HepG2 (cell line): ENCODE data around the gene SH2D6. TPM values are rescaled to one million over a fixed set of nuclear protein-coding genes. Genes with fewer than 3 reads are reported as not detected.

Source experiments
- FOXK1 ChIP-seq: sonication (generic); formaldehyde crosslinking; IDR thresholded peaks from 2 replicates; pipeline ENCODE4 v1.4.0; 2020; ENCODE audit warnings: low read depth, missing genetic modification reagents, borderline replicate concordance
- HOXD1 ChIP-seq: sonication (generic); formaldehyde crosslinking; IDR thresholded peaks from 2 replicates; pipeline ENCODE4 v1.5.0; 2020; ENCODE audit warnings: missing genetic modification reagents
- IKZF5 ChIP-seq: IDR thresholded peaks from 2 replicates; pipeline ENCODE4 v1.6.1; 2018; ENCODE audit warnings: missing genetic modification reagents, mild to moderate bottlenecking, missing compliant biosample characterization
- JUN ChIP-seq: sonication (generic); formaldehyde crosslinking; IDR thresholded peaks from 2 replicates; pipeline ENCODE4 v1.4.0; 2020; ENCODE audit warnings: mild to moderate bottlenecking, missing genetic modification reagents
- JUND ChIP-seq: sonication (generic); formaldehyde crosslinking; IDR thresholded peaks from 2 replicates; pipeline ENCODE4 v1.8.0; 2022; ENCODE audit warnings: mild to moderate bottlenecking, missing genetic modification reagents
- MYPOP ChIP-seq: sonication (generic); formaldehyde crosslinking; IDR thresholded peaks from 2 replicates; pipeline ENCODE4 v1.8.1; 2023; ENCODE audit warnings: mild to moderate bottlenecking, moderate library complexity, missing genetic modification reagents
- NR2F2 ChIP-seq: IDR thresholded peaks from 2 replicates; pipeline ENCODE4 v1.6.1; 2012; ENCODE audit warnings: low read depth, inconsistent platforms, borderline replicate concordance
- PITX1 ChIP-seq: sonication (generic); formaldehyde crosslinking; IDR thresholded peaks from 2 replicates; pipeline ENCODE4 v1.5.1; 2020; ENCODE audit warnings: mild to moderate bottlenecking, missing genetic modification reagents
- SIN3B ChIP-seq: fragments of 150-350 bp; IDR thresholded peaks from 2 replicates; pipeline ENCODE4 v1.6.1; 2014; ENCODE audit warnings: low read length
- ZNF468 ChIP-seq: sonication (generic); formaldehyde crosslinking; IDR thresholded peaks from 2 replicates; pipeline ENCODE4 v1.8.0; 2022; ENCODE audit warnings: mild to moderate bottlenecking, moderate library complexity, missing genetic modification reagents
- ZNF740 ChIP-seq: sonication (generic); formaldehyde crosslinking; IDR thresholded peaks from 2 replicates; pipeline ENCODE4 v1.4.0; 2020; ENCODE audit warnings: missing genetic modification reagents
- ZSCAN12 ChIP-seq: sonication (generic); formaldehyde crosslinking; IDR thresholded peaks from 2 replicates; pipeline ENCODE4 v1.9.0; 2021; ENCODE audit warnings: mild to moderate bottlenecking, missing genetic modification reagents
- polyA plus RNA-seq, 8 experiments: library from polyadenylated mRNA; depleted of rRNA in 3 of 8; stranded (reverse) in 7 of 8; unstranded in 1 of 8; fragments of >200 nt; fragmentation: Illumina TruSeq in 4 of 8; extraction: Trizol in 4 of 8; gene quantifications; 2 replicates each; pipeline versions ENCODE4 v1.2.1 to v1.2.3, GENCODE V29; 2011 to 2016; ENCODE audit warnings: low read depth in 4 of 8, missing spikeins in 1 of 8, mixed read lengths in 1 of 8; ENCODE audit not compliant: insufficient read depth in 1 of 8
- total RNA-seq, 5 experiments: library from RNA; depleted of rRNA; stranded (reverse); fragments of >200 nt; fragmentation: Illumina TruSeq; extraction: Trizol; gene quantifications; 2 replicates each; pipeline ENCODE4 v1.2.3, GENCODE V29; 2016; ENCODE audit warnings: low read depth in 1 of 5

SH2D6 gene
- total and polyA plus RNA-seq, 2 of the 13 experiments (the other 11 are each of a cell fraction or from before 2014, with no cell fraction given), result 0.11 to 0.26 TPM

- TF ChIP-seq ZNF740 (CRISPR knock-in tag) (peak; percentile 72), HOXD1 (CRISPR knock-in tag) (peak; percentile 97), PITX1 (CRISPR knock-in tag) (peak; percentile 69), NR2F2 (peak; percentile 85), JUND (peak; percentile 96), MYPOP (CRISPR knock-in tag) (peak; percentile 78), SIN3B (no peak), IKZF5 (CRISPR knock-in tag) (peak; percentile 97), JUN (CRISPR knock-in tag) (peak; percentile 97), ZNF468 (CRISPR knock-in tag) (no peak), FOXK1 (CRISPR knock-in tag) (peak; percentile 95), ZSCAN12 (CRISPR knock-in tag) (peak; percentile 87)
Measured at GRCh38 chr2:85421260-85422071, 3.0 kb downstream of the SH2D6 start (continued).
